H1 (cell line): ENCODE data around the gene HMCN1. TPM values are rescaled to one million over a fixed set of nuclear protein-coding genes. Genes with fewer than 3 reads are reported as not detected.

ENCODE experiments used
- CTCF ChIA-PET: fragments of 300-600 bp; sonication (Branson Sonifier 250); formaldehyde crosslinking; loops from one replicate; lab custom pipeline; 2021; ENCODE audit not compliant: partially characterized antibody; lab: Charles Lee
- POLR2A ChIA-PET: fragments of 300-600 bp; sonication (Branson Sonifier 250); formaldehyde crosslinking; loops from one replicate; lab custom pipeline; 2021; ENCODE audit warnings: inconsistent platforms; ENCODE audit not compliant: partially characterized antibody; lab: Charles Lee
- DNase-seq, 2 experiments: peaks; one replicate each; pipeline versions ENCODE4 v3.0.0 to v3.0.0-alpha.2; 2010 to 2022; ENCODE audit warnings: low spot score in 2 of 2, low read depth in 1 of 2, mixed read lengths in 1 of 2
- FAIRE-seq: peaks from 2 replicates; lab custom pipeline; 2011; peaks lifted over from hg19 to GRCh38; lab: Jason Lieb, UNC
- H2AFZ ChIP-seq: 2 replicates; pipeline ENCODE4 v1.8.1; 2012; ENCODE audit warnings: low read length, inconsistent platforms
- H2AK5ac ChIP-seq: 2 replicates; pipeline ENCODE4 v1.6.1; 2013; ENCODE audit warnings: low read depth, low read length
- H2BK120ac ChIP-seq: replicated peaks from 2 replicates; pipeline ENCODE3; 2013; ENCODE audit warnings: low read depth, low read length, inconsistent platforms
- H2BK12ac ChIP-seq: 2 replicates; pipeline ENCODE4 v1.6.1; 2013; ENCODE audit warnings: low read depth, low read length
- H2BK15ac ChIP-seq: 2 replicates; pipeline ENCODE4 v1.6.1; 2013; ENCODE audit warnings: low read length
- H2BK20ac ChIP-seq: 2 replicates; pipeline ENCODE4 v1.6.1; 2013; ENCODE audit warnings: low read length
- H2BK5ac ChIP-seq: 2 replicates; pipeline ENCODE4 v1.6.1; 2013; ENCODE audit warnings: low read depth, low read length
- H3K14ac ChIP-seq: 2 replicates; pipeline ENCODE4 v1.6.1; 2013; ENCODE audit warnings: inconsistent platforms; ENCODE audit not compliant: insufficient read length
- H3K18ac ChIP-seq: 2 replicates; pipeline ENCODE4 v1.6.1; 2013; ENCODE audit warnings: low read length; ENCODE audit errors: extremely low read depth
- H3K23ac ChIP-seq: 2 replicates; pipeline ENCODE4 v1.6.1; 2013; ENCODE audit warnings: inconsistent platforms; ENCODE audit not compliant: insufficient read length
- H3K23me2 ChIP-seq: 2 replicates; pipeline ENCODE4 v1.6.1; 2013; ENCODE audit warnings: low read depth, low read length
- H3K27ac ChIP-seq: 2 replicates; pipeline ENCODE4 v1.6.1; 2011; ENCODE audit warnings: low read depth, low read length, inconsistent platforms
- H3K27me3 ChIP-seq, 4 experiments: replicated peaks in 1 of 4; 1 replicate in 1 of 4; 2 replicates in 3 of 4; pipeline versions ENCODE4 v1.6.1 to v1.8.1; 2011 to 2013; ENCODE audit warnings: low read length in 3 of 4, mild to moderate bottlenecking in 3 of 4, inconsistent platforms in 2 of 4, mixed read lengths in 2 of 4, moderate library complexity in 1 of 4; ENCODE audit not compliant: control insufficient read depth in 3 of 4, insufficient read depth in 3 of 4; ENCODE audit errors: extremely low read depth in 1 of 4
- H3K36me3 ChIP-seq, 4 experiments: 2 replicates each; pipeline versions ENCODE4 v1.6.1 to v1.8.1; 2011 to 2013; ENCODE audit warnings: mild to moderate bottlenecking in 4 of 4, low read length in 3 of 4, moderate library complexity in 2 of 4, control low read depth in 1 of 4, inconsistent platforms in 1 of 4; ENCODE audit not compliant: insufficient read depth in 4 of 4, control insufficient read depth in 2 of 4
- H3K4ac ChIP-seq: replicated peaks from 2 replicates; pipeline ENCODE3; 2013; ENCODE audit warnings: low read length, low read depth, mixed read lengths, inconsistent platforms; ENCODE audit not compliant: insufficient read length
- H3K4me1 ChIP-seq, 4 experiments: replicated peaks in 1 of 4; 1 replicate in 1 of 4; 2 replicates in 3 of 4; pipeline versions ENCODE4 v1.6.1 to v1.8.1; 2011 to 2013; ENCODE audit warnings: low read length in 3 of 4, inconsistent platforms in 2 of 4, mixed read lengths in 1 of 4; ENCODE audit not compliant: insufficient read depth in 4 of 4, control insufficient read depth in 3 of 4
- H3K4me2 ChIP-seq, 2 experiments: 2 replicates each; pipeline versions ENCODE4 v1.6.1 to v1.8.1; 2011 to 2013; ENCODE audit warnings: low read depth in 2 of 2, low read length in 2 of 2, control low read depth in 1 of 2, inconsistent platforms in 1 of 2, mild to moderate bottlenecking in 1 of 2; ENCODE audit not compliant: insufficient read depth in 1 of 2
- H3K4me3 ChIP-seq, 4 experiments: fragments of 200-600, 300-600 bp in 1 of 4; sonication (generic), shearing (Covaris generic), sonication (Bioruptor Twin) in 1 of 4; 2 replicates each; pipeline versions ENCODE4 v1.5.1 to v1.8.1; 2011 to 2016; ENCODE audit warnings: low read length in 4 of 4, low read depth in 3 of 4, control low read depth in 2 of 4, inconsistent platforms in 2 of 4, mild to moderate bottlenecking in 2 of 4, mixed read lengths in 1 of 4, moderate library complexity in 1 of 4; ENCODE audit not compliant: insufficient read depth in 2 of 4; ENCODE audit errors: extremely low read depth in 1 of 4
- H3K56ac ChIP-seq: replicated peaks from 2 replicates; pipeline ENCODE3; 2013; ENCODE audit warnings: low read depth, mild to moderate bottlenecking, mixed read lengths, low read length, inconsistent platforms; ENCODE audit not compliant: insufficient read length
- H3K79me1 ChIP-seq: 2 replicates; pipeline ENCODE4 v1.6.1; 2013; ENCODE audit warnings: low read depth, low read length, control low read depth
- H3K79me2 ChIP-seq, 2 experiments: 2 replicates each; pipeline versions ENCODE4 v1.6.1 to v1.8.1; 2012 to 2013; ENCODE audit warnings: low read length in 2 of 2, mild to moderate bottlenecking in 2 of 2, inconsistent platforms in 1 of 2; ENCODE audit not compliant: insufficient read depth in 2 of 2, control insufficient read depth in 1 of 2
- H3K9ac ChIP-seq, 4 experiments: replicated peaks in 1 of 4; 1 replicate in 1 of 4; 2 replicates in 3 of 4; pipeline versions ENCODE4 v1.6.1 to v1.8.1; 2011 to 2013; ENCODE audit warnings: low read depth in 3 of 4, low read length in 3 of 4, control low read depth in 2 of 4, mild to moderate bottlenecking in 2 of 4, moderate library complexity in 2 of 4, inconsistent platforms in 1 of 4; ENCODE audit errors: extremely low read depth in 1 of 4
- H3K9me3 ChIP-seq, 2 experiments: 2 replicates each; pipeline versions ENCODE4 v1.6.1 to v1.8.1; 2012 to 2013; ENCODE audit warnings: mild to moderate bottlenecking in 2 of 2, moderate library complexity in 2 of 2, control low read depth in 1 of 2, inconsistent platforms in 1 of 2, low read depth in 1 of 2, low read length in 1 of 2, mixed read lengths in 1 of 2; ENCODE audit not compliant: insufficient read depth in 2 of 2
- H4K20me1 ChIP-seq, 2 experiments: replicated peaks in 1 of 2; 2 replicates each; pipeline versions ENCODE3 to v1.8.1; 2011 to 2013; ENCODE audit warnings: inconsistent platforms in 2 of 2, low read length in 2 of 2, mild to moderate bottlenecking in 1 of 2; ENCODE audit not compliant: insufficient read depth in 2 of 2, control insufficient read depth in 1 of 2
- H4K5ac ChIP-seq: 2 replicates; pipeline ENCODE4 v1.6.1; 2013; ENCODE audit warnings: low read length, low read depth, mixed read lengths, inconsistent platforms; ENCODE audit not compliant: insufficient read length
- H4K8ac ChIP-seq: 2 replicates; pipeline ENCODE4 v1.8.0; 2013; ENCODE audit warnings: mild to moderate bottlenecking, moderate library complexity, low read length, inconsistent platforms; ENCODE audit not compliant: insufficient read depth; ENCODE audit errors: extremely low read depth
- H4K91ac ChIP-seq: replicated peaks from 2 replicates; pipeline ENCODE3; 2013; ENCODE audit warnings: low read length, mixed read lengths, inconsistent platforms; ENCODE audit not compliant: insufficient read length
- JUN ChIP-seq: IDR thresholded peaks from 2 replicates; pipeline ENCODE4 v1.6.1; 2011; ENCODE audit warnings: low read depth, mild to moderate bottlenecking, improper control_type of control experiment, low read length
- WGBS, 2 experiments: shearing (Covaris generic) in 1 of 2; methylation state at CpG; one replicate each; pipeline versions ENCODE4 v1.1.6 to v1.1.7; 2013 to 2015; ENCODE audit warnings: low lambda C conversion rate in 2 of 2, mixed read lengths in 2 of 2, inconsistent platforms in 1 of 2, low coverage in 1 of 2, missing lambda C conversion rate in 1 of 2; ENCODE audit not compliant: insufficient replicate concordance in 2 of 2, insufficient coverage in 1 of 2, insufficient read length in 1 of 2; ENCODE audit errors: extremely low coverage in 1 of 2, missing lambda C conversion rate in 1 of 2; 5-methylcytosine and 5-hydroxymethylcytosine counted together
- polyA plus RNA-seq, 7 experiments: library from polyadenylated mRNA; depleted of rRNA in 3 of 7; stranded (reverse) in 5 of 7; unstranded in 2 of 7; fragments of >200 nt in 5 of 7; fragments of 200-250 nt in 2 of 7; gene quantifications; 1 replicate in 5 of 7; 2 replicates in 1 of 7; 4 replicates in 1 of 7; pipeline versions ENCODE4 v1.2.1 to v1.2.3, GENCODE V29; 2011 to 2013; ENCODE audit warnings: missing spikeins in 2 of 7, mixed read lengths in 2 of 7
- total RNA-seq: library from RNA; stranded (reverse); fragmentation: NEBNext Ultra II Directional; extraction: Animal tissue kit (Norgen Biotek cat#: 25700); gene quantifications from 2 replicates; pipeline ENCODE4 v1.2.1, GENCODE V29; 2021

The HMCN1 gene
- total and polyA plus RNA-seq, 2 of the 8 experiments (the other 6 are each of a cell fraction or from before 2014, with no cell fraction given): 13.8 to 14.6 TPM

DNA sequence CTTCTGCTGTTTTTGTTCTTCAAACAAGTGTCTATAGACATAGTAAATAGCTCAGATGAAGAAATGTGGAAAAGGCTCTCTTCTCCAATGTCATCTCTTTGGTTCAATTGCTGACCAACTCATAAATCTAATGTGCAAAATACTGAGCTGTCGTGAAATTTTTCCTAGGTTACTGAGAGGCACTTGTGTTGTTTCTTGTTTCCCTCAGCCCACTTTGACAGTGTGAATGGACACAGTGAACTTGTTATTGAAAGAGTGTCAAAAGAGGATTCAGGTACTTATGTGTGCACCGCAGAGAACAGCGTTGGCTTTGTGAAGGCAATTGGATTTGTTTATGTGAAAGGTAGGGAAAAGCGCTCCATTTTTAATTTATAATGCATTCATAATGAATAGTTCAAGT, 395.6 kb downstream of the HMCN1 start:
- ChIA-PET CTCF (interaction anchor here (1.5 kb wide), 1 partner anchor 83 kb away, joined by 3 read pairs; no protein-coding TSS in a partner anchor), POLR2A (no interaction called here)
- H3K9ac ChIP-seq: no peak overlapping the region
- H2BK12ac ChIP-seq: no peak overlapping the region
- no peaks in the 10 kb centered on the region for H3K36me3 ChIP-seq
- H3K27me3 ChIP-seq: no peaks in the 10 kb centered on the region
- no peak overlapping the region for H3K4me3 ChIP-seq
- H3K27ac ChIP-seq: no peak overlapping the region
- H3K4ac ChIP-seq: no peak overlapping the region
- FAIRE-seq: no peak
- no peak overlapping the region for H2BK20ac ChIP-seq
- H2AK5ac ChIP-seq: no peak overlapping the region
- WGBS, 2 experiments: 94% methylated on average over 4 of the region's 4 CpGs; no CpG with 5 or more reads in 1 of the 2 experiments
- H3K56ac ChIP-seq: no peak overlapping the region
- no peak overlapping the region for H3K23ac ChIP-seq
- H3K79me2 ChIP-seq: no peaks in the 10 kb centered on the region
- H3K18ac ChIP-seq: no peak overlapping the region
- H3K4me2 ChIP-seq: no peak overlapping the region
- no peaks in the 10 kb centered on the region for H3K79me1 ChIP-seq
- no peak overlapping the region for H2BK15ac ChIP-seq
- no peaks in the 10 kb centered on the region for H3K9me3 ChIP-seq
- no peaks in the 10 kb centered on the region for H3K23me2 ChIP-seq
- H4K91ac ChIP-seq: no peak overlapping the region
- H3K4me1 ChIP-seq: no peaks in the 10 kb centered on the region
- no peak overlapping the region for H4K5ac ChIP-seq
- no peak overlapping the region for H4K8ac ChIP-seq
- no peaks in the 10 kb centered on the region for H4K20me1 ChIP-seq
- no peak overlapping the region for H2AFZ ChIP-seq
- H2BK5ac ChIP-seq: no peak overlapping the region
- H2BK120ac ChIP-seq: no peak overlapping the region
- DNase-seq: no peak
- no peak overlapping the region for H3K14ac ChIP-seq
- TF ChIP-seq JUN: no peak
